Osteocyte (in vitro differentiated cells): Measurements from ENCODE around the gene PPM1L. TPM values are rescaled to one million over a fixed set of nuclear protein-coding genes. Genes with fewer than 3 reads are reported as not detected.

Source experiments
- DNase-seq: peaks from one replicate; pipeline ENCODE4 v3.0.0; 2021; ENCODE audit warnings: mixed read lengths; ENCODE audit not compliant: unreplicated experiment; ENCODE audit errors: extremely low spot score
- H3K27ac Mint-ChIP-seq: one replicate; pipeline ENCODE4 v1.8.0; 2021; ENCODE audit warnings: mild to moderate bottlenecking, mixed read lengths; ENCODE audit not compliant: unreplicated experiment
- H3K27me3 Mint-ChIP-seq: one replicate; pipeline ENCODE4 v1.8.0; 2021; ENCODE audit warnings: mixed read lengths; ENCODE audit not compliant: unreplicated experiment
- H3K36me3 Mint-ChIP-seq: one replicate; pipeline ENCODE4 v1.8.0; 2021; ENCODE audit warnings: mixed read lengths; ENCODE audit not compliant: unreplicated experiment
- H3K4me1 Mint-ChIP-seq: one replicate; pipeline ENCODE4 v1.8.0; 2021; ENCODE audit warnings: mixed read lengths; ENCODE audit not compliant: unreplicated experiment
- H3K4me3 Mint-ChIP-seq: one replicate; pipeline ENCODE4 v1.8.0; 2021; ENCODE audit warnings: mild to moderate bottlenecking, moderate library complexity, mixed read lengths; ENCODE audit not compliant: unreplicated experiment
- H3K9me3 Mint-ChIP-seq: one replicate; pipeline ENCODE4 v1.8.0; 2021; ENCODE audit warnings: mixed read lengths; ENCODE audit not compliant: unreplicated experiment
- total RNA-seq: library from RNA; stranded (reverse); gene quantifications from 2 replicates; pipeline ENCODE4 v1.2.1, GENCODE V29; 2021
- TF ChIP-seq, protein P1 (sequence below): fragments of 200-600 bp; sonication (generic); IDR thresholded peaks from 2 replicates; pipeline ENCODE4 v1.5.0; 2021; ENCODE audit warnings: antibody characterized with exemption, mild to moderate bottlenecking, moderate library complexity

Gene PPM1L
- total RNA-seq, 1 donor from 2014 or later: 9.1 TPM

- no peak overlapping the region for H3K4me3 Mint-ChIP-seq
- TF ChIP-seq, protein P1, sequence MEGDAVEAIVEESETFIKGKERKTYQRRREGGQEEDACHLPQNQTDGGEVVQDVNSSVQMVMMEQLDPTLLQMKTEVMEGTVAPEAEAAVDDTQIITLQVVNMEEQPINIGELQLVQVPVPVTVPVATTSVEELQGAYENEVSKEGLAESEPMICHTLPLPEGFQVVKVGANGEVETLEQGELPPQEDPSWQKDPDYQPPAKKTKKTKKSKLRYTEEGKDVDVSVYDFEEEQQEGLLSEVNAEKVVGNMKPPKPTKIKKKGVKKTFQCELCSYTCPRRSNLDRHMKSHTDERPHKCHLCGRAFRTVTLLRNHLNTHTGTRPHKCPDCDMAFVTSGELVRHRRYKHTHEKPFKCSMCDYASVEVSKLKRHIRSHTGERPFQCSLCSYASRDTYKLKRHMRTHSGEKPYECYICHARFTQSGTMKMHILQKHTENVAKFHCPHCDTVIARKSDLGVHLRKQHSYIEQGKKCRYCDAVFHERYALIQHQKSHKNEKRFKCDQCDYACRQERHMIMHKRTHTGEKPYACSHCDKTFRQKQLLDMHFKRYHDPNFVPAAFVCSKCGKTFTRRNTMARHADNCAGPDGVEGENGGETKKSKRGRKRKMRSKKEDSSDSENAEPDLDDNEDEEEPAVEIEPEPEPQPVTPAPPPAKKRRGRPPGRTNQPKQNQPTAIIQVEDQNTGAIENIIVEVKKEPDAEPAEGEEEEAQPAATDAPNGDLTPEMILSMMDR: no peak
- no peak overlapping the region for H3K27ac Mint-ChIP-seq
- H3K4me1 Mint-ChIP-seq: no peaks in the 10 kb centered on the region
- H3K9me3 Mint-ChIP-seq: peaks cover 8% of the 10 kb centered on the region
- H3K36me3 Mint-ChIP-seq: no peaks in the 10 kb centered on the region
- H3K27me3 Mint-ChIP-seq: peaks cover 18% of the 10 kb centered on the region
- DNase-seq: no peak
Measured at GRCh38 chr3:160720123-160720746, 35.8 kb upstream of the PPM1L start.

DNA sequence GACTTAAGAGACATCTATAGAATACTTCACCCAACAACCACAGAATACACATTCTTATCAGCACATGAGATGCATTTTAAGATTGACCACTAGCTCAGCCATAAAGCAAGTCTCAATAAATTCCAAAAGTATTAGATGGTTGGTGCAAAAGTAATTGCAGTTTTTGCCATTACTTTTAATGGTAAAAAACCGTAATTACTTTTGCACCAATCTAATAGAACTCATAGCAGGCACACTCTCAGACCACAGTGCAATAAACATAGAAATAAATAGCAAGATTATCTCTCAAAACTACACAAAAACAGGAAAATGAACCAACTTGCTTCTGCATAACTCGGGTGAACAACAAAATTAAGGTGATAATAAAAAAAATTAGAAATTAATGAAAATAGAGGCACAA, 33.7 kb upstream of the PPM1L start:
- peaks cover 9% of the 10 kb centered on the region for H3K27me3 Mint-ChIP-seq
- no peak overlapping the region for H3K27ac Mint-ChIP-seq
- H3K4me3 Mint-ChIP-seq: no peak overlapping the region
- TF ChIP-seq, protein P1: no peak
- peaks cover 8% of the 10 kb centered on the region for H3K9me3 Mint-ChIP-seq
- H3K4me1 Mint-ChIP-seq: no peaks in the 10 kb centered on the region
- DNase-seq: no peak
- H3K36me3 Mint-ChIP-seq: no peaks in the 10 kb centered on the region

DNA sequence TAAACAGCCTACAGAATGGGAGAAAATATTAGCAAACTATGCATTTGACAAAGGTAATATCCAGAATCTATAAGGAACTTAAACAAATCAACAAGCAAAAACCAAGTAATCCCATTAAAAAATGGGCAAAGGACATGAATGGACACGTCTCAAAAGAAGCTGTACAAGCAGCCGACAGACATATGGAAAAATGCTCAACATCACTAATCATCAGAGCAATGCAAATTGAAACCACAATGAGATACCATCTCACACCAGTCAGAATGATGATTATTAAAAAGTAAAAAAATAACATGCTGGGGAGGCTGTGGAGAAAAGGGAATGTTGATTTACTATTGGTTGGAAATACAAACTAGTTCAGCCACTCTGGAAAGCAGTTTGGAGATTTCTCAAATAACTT, 30.7 kb upstream of the PPM1L start:
- Mint-ChIP-seq H3K4me3 (no peak overlapping the region), H3K27me3 (peaks cover 9% of the 10 kb centered on the region), H3K27ac (no peak overlapping the region), H3K36me3 (no peaks in the 10 kb centered on the region), H3K9me3 (peaks cover 8% of the 10 kb centered on the region), H3K4me1 (no peaks in the 10 kb centered on the region)
- TF ChIP-seq, protein P1: no peak
- no peak for DNase-seq

- peaks cover 2% of the 10 kb centered on the region for H3K4me1 Mint-ChIP-seq
- peaks cover 6% of the 10 kb centered on the region for H3K27me3 Mint-ChIP-seq
- H3K27ac Mint-ChIP-seq: no peak overlapping the region
- no peaks in the 10 kb centered on the region for H3K9me3 Mint-ChIP-seq
- TF ChIP-seq, protein P1: no peak
- DNase-seq: no peak
- no peaks in the 10 kb centered on the region for H3K36me3 Mint-ChIP-seq
- no peak overlapping the region for H3K4me3 Mint-ChIP-seq
Measured at GRCh38 chr3:160735826-160736225, 20.2 kb upstream of the PPM1L start.

GRCh38 chr3:160738048-160738447, 18.0 kb upstream of the PPM1L start:
- H3K4me3 Mint-ChIP-seq: no peak overlapping the region
- peaks cover 19% of the 10 kb centered on the region for H3K27me3 Mint-ChIP-seq
- no peak for DNase-seq
- TF ChIP-seq, protein P1: no peak
- peaks cover 2% of the 10 kb centered on the region for H3K4me1 Mint-ChIP-seq
- no peaks in the 10 kb centered on the region for H3K9me3 Mint-ChIP-seq
- no peak overlapping the region for H3K27ac Mint-ChIP-seq
- H3K36me3 Mint-ChIP-seq: no peaks in the 10 kb centered on the region
